Fibroblast of villous mesenchyme (primary cell): ENCODE data around the gene ARHGEF16. TPM values are rescaled to one million over a fixed set of nuclear protein-coding genes. Genes with fewer than 3 reads are reported as not detected.

ENCODE experiments used
- DNase-seq: peaks from one replicate; pipeline ENCODE4 v3.0.0-alpha.2; 2010; ENCODE audit warnings: low read depth
- H3K4me3 ChIP-seq: 2 replicates; pipeline ENCODE4 v1.5.1; 2011; ENCODE audit warnings: low read depth, mild to moderate bottlenecking, low read length
- CTCF ChIP-seq: IDR thresholded peaks from 2 replicates; pipeline ENCODE4 v1.5.1; 2012; ENCODE audit warnings: low read depth, mild to moderate bottlenecking, low read length; ENCODE audit not compliant: insufficient read depth
- total RNA-seq: library from RNA; depleted of rRNA; stranded (reverse); fragments of >200 nt; gene quantifications from 2 replicates; pipeline ENCODE4 v1.2.3, GENCODE V29; 2012

ARHGEF16 gene
- total RNA-seq, 1 donor: 0.86 TPM

GRCh38 chr1:3473381-3473844 is 18.9 kb downstream of the ARHGEF16 start:
- no peak for TF ChIP-seq CTCF
- H3K4me3 ChIP-seq: no peak overlapping the region
- DNase-seq: peak; percentile 61

GRCh38 chr1:3474016-3474415 is 19.6 kb downstream of the ARHGEF16 start:
- DNase-seq: no peak
- TF ChIP-seq CTCF: no peak
- H3K4me3 ChIP-seq: no peak overlapping the region

GRCh38 chr1:3474421-3474820 is 20.0 kb downstream of the ARHGEF16 start:
- TF ChIP-seq CTCF: no peak
- no peak for DNase-seq

GRCh38 chr1:3475839-3476573 is 21.5 kb downstream of the ARHGEF16 start:
- no peak for TF ChIP-seq CTCF
- no peak for DNase-seq

More at GRCh38 chr1:3474421-3474820, 20.0 kb downstream of the ARHGEF16 start:
- H3K4me3 ChIP-seq: no peak overlapping the region

GRCh38 chr1:3476666-3477065 is 22.2 kb downstream of the ARHGEF16 start:
- DNase-seq: no peak
- no peak overlapping the region for H3K4me3 ChIP-seq
- no peak for TF ChIP-seq CTCF

More at GRCh38 chr1:3475839-3476573, 21.5 kb downstream of the ARHGEF16 start:
- H3K4me3 ChIP-seq: no peak overlapping the region

- no peak for DNase-seq
- no peak for TF ChIP-seq CTCF
- no peak overlapping the region for H3K4me3 ChIP-seq
These were observed 23.0 kb downstream of the ARHGEF16 start for GRCh38 chr1:3477241-3477995.
